ENCODE results near the gene BUD31. TPM values are rescaled to one million over a fixed set of nuclear protein-coding genes. Genes with fewer than 3 reads are reported as not detected.
A peak's percentile ranks its signal among the peaks of the same experiment; 100 is the strongest.

Gene BUD31
- 31.5 TPM for total RNA-seq
- long read RNA-seq, transcript BUD31-201 (6 exons, 1,035 nt): minor isoform, 6 of 22 reads
- long read RNA-seq, transcript BUD31-202 (6 exons, 1,139 nt): major isoform, 12 of 22 reads
- long read RNA-seq, partial matches to known transcripts: 3 of 22 reads
- long read RNA-seq, other reads (novel, unspliced or antisense): 1 of 22 reads

GRCh38 chr7:99408379-99409191, at the start of gene BUD31, which contains the start of gene PDAP1:
Gene BUD31, plus strand, starts transcription at chr7:99408969. Its CDS starts 2,124 bp downstream, at chr7:99411093.
Gene PDAP1, minus strand, starts transcription at chr7:99408597. Its CDS starts 49 bp downstream, at chr7:99408548.
- intact Hi-C loops (cut with DNase I): loop anchor here (5.0 kb wide), 1 partner anchor 36 kb away; the partner anchor contains the start of gene ARPC1B
- ATAC-seq (ENCODE audit: poor library complexity) (peak; percentile 97), DNase-seq (peak; percentile 96)

- DNase-seq (no peak), ATAC-seq (ENCODE audit: poor library complexity) (no peak)
- intact Hi-C loops (cut with DNase I): no loop called here
Measured at GRCh38 chr7:99359465-99360154, 49.2 kb upstream of the BUD31 start.

- DNase-seq (no peak), ATAC-seq (ENCODE audit: poor library complexity) (no peak)
- intact Hi-C loops (cut with DNase I): no loop called here
Measured at GRCh38 chr7:99362801-99363200, 46.0 kb upstream of the BUD31 start.

DNA sequence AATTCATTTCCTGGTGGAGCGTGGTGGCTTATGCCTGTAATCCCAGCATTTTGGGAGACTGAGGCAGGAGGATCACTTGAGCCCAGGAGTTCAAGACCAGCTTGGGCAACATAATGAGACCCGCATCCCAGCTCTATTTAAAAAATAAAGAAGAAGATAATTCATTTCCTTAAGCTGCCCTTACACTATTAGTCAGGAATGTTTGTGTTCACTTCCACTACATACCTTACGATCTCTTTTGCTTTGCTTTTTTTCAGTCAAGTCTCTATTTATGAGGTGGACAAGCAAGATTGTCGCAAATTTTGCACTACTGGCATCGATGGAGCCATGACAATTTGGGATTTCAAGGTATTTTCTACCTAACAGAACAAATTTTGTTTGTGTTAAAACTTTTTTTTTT, 45.5 kb upstream of the BUD31 start:
- ATAC-seq (ENCODE audit: poor library complexity) (no peak), DNase-seq (no peak)
- intact Hi-C loops (cut with DNase I): no loop called here

GRCh38 chr7:99365318-99366141, 43.2 kb upstream of the BUD31 start:
- peak; percentile 68 for DNase-seq
- ATAC-seq (ENCODE audit: poor library complexity): peak; percentile 65
- intact Hi-C loops (cut with DNase I): no loop called here

GRCh38 chr7:99366646-99367045, 42.1 kb upstream of the BUD31 start:
- DNase-seq (no peak), ATAC-seq (ENCODE audit: poor library complexity) (no peak)
- intact Hi-C loops (cut with DNase I): no loop called here

DNA sequence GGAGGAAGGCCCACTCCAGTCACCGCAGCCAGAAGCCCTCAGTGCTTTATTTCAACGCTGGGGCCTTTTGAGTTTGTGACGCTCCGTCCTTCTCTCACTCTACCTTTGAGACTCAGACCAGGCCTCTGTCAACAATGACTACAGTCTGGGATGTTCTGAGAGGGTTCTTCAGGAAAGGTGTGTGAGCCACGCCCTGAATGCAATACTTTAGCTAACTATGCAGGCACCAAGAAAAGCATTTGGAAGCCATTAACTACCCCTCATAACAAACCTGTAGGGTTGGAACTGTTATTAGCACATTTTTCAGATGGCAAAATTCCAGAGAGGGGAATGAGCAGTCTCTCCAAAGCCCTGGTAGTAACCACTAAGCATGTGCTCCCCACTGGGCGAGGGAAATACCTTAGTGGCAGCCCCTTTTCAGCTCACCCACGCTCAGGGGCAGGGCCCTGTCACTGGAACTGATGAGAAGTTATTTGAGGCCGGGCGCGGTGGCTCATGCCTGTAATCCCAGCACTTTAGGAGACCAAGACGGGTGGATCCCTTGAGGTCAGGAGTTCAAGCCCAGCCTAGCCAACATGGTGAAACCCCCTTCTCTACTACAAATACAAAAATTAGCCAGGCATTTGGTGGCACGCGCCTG, 39.9 kb upstream of the BUD31 start:
- DNase-seq: no peak
- intact Hi-C loops (cut with DNase I): no loop called here

GRCh38 chr7:99369767-99370391, 38.9 kb upstream of the BUD31 start:
- DNase-seq (no peak), ATAC-seq (ENCODE audit: poor library complexity) (no peak)
- intact Hi-C loops (cut with DNase I): loop anchor here (5.0 kb wide), 1 partner anchor 37 kb away; the partner anchor contains the start of genes BUD31 and PDAP1

More for the DNA sequence above, 39.9 kb upstream of the BUD31 start:
- no peak for ATAC-seq (ENCODE audit: poor library complexity)

DNA sequence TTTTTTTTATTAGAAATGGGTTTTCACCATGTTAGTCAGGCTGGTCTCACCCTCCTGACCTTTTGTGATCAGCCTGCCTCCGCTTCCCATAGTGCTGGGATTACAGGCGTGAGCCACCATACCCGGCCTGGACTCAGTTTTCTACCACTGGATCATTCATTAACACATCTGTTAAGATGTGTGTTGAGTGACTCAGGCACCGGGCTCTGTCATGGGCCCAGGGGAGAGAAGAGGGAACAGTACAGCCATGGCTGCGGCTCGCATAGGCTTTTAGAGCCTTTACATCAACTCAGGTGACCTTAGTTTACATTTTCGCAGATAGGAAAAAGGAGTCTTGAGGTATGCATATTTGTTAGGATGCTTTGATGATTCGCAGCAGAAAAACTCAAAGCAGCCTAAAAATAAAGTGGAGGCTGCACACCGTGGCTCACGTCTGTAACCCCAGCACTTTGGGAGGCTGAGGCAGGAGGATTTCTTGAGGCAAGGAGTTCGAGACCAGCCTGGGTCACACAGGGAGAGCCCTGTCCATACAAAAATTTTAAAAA, 37.3 kb upstream of the BUD31 start:
- intact Hi-C loops (cut with DNase I): loop anchor here (5.0 kb wide), 1 partner anchor 36 kb away; the partner anchor contains the start of genes BUD31 and PDAP1
- ATAC-seq (ENCODE audit: poor library complexity): no peak
- no peak for DNase-seq

DNA sequence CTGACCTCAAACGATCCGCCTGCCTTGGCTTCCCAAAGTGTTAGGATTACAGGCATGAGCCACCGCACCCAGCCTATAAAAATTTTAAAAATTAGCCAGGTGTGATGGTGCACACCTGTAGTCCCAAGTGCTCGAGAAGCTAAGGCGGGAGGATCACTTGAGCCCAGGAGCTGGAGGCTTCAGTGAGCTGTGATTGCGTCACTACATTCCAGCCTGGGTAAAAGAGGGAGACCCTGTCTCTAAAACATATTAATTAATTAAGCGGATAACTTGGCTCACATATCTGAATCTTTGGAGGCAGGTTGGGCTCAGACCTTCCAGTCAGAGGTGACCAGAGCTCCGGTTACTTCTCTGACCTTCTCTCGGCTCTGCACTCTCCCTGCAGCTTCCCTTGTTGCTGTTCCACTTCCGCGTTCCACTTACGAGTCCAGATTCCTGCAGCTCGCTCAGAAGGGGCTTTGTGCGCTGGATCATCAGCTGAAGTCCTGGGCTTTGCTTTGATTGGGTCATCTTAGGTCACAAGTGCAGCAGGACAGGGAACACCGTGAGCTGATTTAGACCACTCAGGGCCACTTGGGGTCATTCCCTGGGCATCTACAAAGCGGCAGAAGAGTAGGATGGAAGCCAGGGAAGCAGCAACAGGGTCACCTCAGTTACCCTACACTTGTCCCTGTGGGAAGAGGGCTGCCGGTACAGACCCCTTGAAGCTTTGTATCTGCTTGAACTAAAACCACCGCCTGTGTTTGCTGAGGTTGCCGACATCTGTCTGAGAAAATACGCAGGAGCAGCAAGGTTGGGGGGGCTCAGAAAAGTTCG, 36.3 kb upstream of the BUD31 start:
- intact Hi-C loops (cut with DNase I): loop anchor here (5.0 kb wide), 1 partner anchor 35 kb away; the partner anchor contains the start of genes BUD31 and PDAP1
- DNase-seq: no peak
- peak; percentile 6 for ATAC-seq (ENCODE audit: poor library complexity)

DNA sequence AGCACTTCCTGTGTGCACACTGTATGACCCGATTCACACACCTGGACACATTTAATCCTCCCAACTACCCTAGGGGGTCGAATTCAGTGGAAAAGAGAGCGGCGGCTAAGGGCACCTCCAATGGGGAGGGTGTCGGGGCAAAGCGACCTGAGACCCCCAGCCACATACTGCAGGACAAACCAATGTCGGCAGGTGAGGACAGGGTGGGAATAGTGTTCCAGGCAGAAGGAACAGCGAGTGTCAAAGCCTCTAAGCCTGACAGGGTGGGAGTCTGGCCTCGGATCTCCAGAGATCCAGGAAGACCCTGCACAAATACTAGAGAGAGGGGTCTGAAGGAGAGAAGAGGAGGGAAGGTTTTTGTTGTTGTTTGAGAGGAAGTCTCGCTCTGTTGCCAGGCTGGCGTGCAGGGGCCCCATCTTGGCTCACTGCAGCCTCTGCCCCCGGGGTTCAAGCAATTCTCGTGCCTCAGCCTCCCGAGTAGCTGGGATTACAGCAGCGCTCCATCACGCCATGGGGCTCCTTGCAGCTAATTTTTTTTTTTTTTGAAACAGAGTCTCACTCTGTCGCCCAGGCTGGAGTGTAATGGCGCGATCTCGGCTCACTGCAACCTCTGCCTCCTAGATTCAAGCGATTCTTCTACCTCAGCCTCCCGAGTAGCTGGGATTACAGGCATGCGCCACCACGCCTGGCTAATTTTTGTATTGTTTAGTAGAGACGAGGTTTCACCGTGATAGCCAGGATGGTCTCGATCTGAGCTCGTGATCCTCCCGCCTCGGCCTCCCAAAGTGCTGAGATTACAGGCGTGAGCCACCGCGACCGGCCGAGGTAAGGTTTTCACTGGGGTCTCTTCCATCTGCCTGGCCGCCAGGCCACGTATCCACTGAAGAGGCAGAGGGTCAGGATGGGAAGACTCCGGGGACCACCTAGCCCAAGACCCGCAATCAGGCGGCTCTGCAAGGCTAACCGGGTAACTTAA, 35.4 kb upstream of the BUD31 start:
- intact Hi-C loops (cut with DNase I): loop anchor here (5.0 kb wide), 1 partner anchor 34 kb away; the partner anchor contains the start of genes BUD31 and PDAP1
- ATAC-seq (ENCODE audit: poor library complexity) (no peak), DNase-seq (no peak)

- DNase-seq: peak; percentile 92
- intact Hi-C loops (cut with DNase I): loop anchor here (5.0 kb wide), 1 partner anchor 33 kb away; the partner anchor contains the start of genes BUD31 and PDAP1
- ATAC-seq (ENCODE audit: poor library complexity): peak; percentile 80
Measured at GRCh38 chr7:99374111-99375064, 34.4 kb upstream of the BUD31 start, which contains the start of gene ARPC1B. Gene ARPC1B, plus strand, starts transcription at chr7:99374730. Its CDS starts 10,985 bp downstream, at chr7:99385715.

DNA sequence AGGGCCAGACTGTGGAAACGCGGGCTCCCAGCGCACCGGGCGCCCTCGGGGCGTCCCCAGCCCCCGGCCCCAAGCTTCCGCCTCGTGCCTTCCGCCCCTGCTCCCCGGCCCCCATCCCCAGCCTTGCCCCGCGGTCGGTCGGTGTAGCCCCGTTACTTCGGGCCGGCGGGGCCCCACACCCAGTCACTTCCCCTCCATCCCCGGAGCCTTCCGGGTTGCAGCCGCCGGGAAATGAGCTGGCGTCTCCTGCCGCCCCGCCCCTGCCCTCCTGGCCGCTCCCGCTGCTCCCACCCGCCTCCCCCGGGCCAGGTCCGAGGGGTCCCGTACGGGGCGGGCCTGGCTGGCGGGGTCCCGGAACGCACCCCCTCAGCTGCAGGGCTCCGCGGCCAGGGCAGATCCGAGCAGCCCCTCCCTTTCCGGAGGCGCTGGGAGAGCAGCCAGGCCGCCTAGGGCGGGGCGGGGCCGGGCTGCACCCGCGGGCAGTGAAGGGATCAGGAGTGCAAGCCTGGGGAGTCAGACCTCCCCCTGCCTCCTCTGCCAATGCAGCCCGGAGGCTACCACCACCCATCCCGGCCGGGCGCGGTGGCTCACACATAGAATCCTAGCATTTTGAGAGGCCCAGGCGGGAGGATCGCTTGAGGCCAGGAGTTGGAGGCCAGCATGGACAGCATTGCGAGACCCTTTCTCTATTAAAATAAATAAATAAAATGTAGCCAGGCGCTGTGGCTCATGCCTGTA, 33.5 kb upstream of the BUD31 start:
- peak; percentile 77 for ATAC-seq (ENCODE audit: poor library complexity)

More for the DNA sequence above, 33.5 kb upstream of the BUD31 start:
- intact Hi-C loops (cut with DNase I): no loop called here
- DNase-seq: peak; percentile 91
